Endodermal cell (in vitro differentiated cells): ENCODE results near the gene LHPP. TPM values are rescaled to one million over a fixed set of nuclear protein-coding genes. Genes with fewer than 3 reads are reported as not detected.

ENCODE experiments used
- DNase-seq: peaks from one replicate; pipeline ENCODE4 v3.0.0-alpha.2; 2017
- H3K27ac ChIP-seq: 2 replicates; pipeline ENCODE4 v1.5.1; 2013; ENCODE audit warnings: mild to moderate bottlenecking, low read depth, low read length, moderate library complexity
- H3K27me3 ChIP-seq: 2 replicates; pipeline ENCODE4 v1.6.1; 2013; ENCODE audit warnings: mild to moderate bottlenecking, low read length, moderate library complexity; ENCODE audit not compliant: insufficient read depth, control insufficient read depth, poor library complexity, severe bottlenecking
- H3K36me3 ChIP-seq: 2 replicates; pipeline ENCODE4 v1.7.0; 2013; ENCODE audit warnings: mild to moderate bottlenecking, low read length, moderate library complexity; ENCODE audit not compliant: control insufficient read depth, insufficient read depth
- H3K4me1 ChIP-seq: one replicate; pipeline ENCODE4 v1.7.0; 2013; ENCODE audit warnings: low read length; ENCODE audit not compliant: control insufficient read depth, insufficient read depth
- H3K4me3 ChIP-seq: 2 replicates; pipeline ENCODE4 v1.5.1; 2013; ENCODE audit warnings: mild to moderate bottlenecking, low read length, moderate library complexity
- H3K9ac ChIP-seq: 2 replicates; pipeline ENCODE4 v1.6.1; 2013; ENCODE audit warnings: mild to moderate bottlenecking, low read length, moderate library complexity; ENCODE audit not compliant: poor library complexity, severe bottlenecking; ENCODE audit errors: extremely low read depth
- H3K9me3 ChIP-seq: 2 replicates; pipeline ENCODE4 v1.6.1; 2013; ENCODE audit warnings: mild to moderate bottlenecking, low read length, moderate library complexity; ENCODE audit not compliant: control insufficient read depth
- H3K27ac Mint-ChIP-seq: 2 replicates; pipeline ENCODE4 v1.8.0; 2020; ENCODE audit warnings: mixed read lengths
- H3K27me3 Mint-ChIP-seq: 2 replicates; pipeline ENCODE4 v1.8.0; 2021; ENCODE audit warnings: mild to moderate bottlenecking, mixed read lengths; ENCODE audit not compliant: insufficient read depth
- H3K36me3 Mint-ChIP-seq: 2 replicates; pipeline ENCODE4 v1.8.0; 2020; ENCODE audit warnings: low read depth, mixed read lengths
- H3K4me1 Mint-ChIP-seq: 2 replicates; pipeline ENCODE4 v1.8.0; 2020; ENCODE audit warnings: mixed read lengths
- H3K4me3 Mint-ChIP-seq: 2 replicates; pipeline ENCODE4 v1.8.0; 2020; ENCODE audit warnings: mild to moderate bottlenecking, moderate library complexity, mixed read lengths
- H3K9me3 Mint-ChIP-seq: 2 replicates; pipeline ENCODE4 v1.8.0; 2020; ENCODE audit warnings: mild to moderate bottlenecking, mixed read lengths
- CTCF ChIP-seq: fragments of 200-600 bp; sonication (generic); conservative IDR thresholded peaks from 2 replicates; pipeline ENCODE4 v1.5.0; 2021; ENCODE audit warnings: antibody characterized with exemption, mild to moderate bottlenecking
- WGBS, 2 experiments: methylation state at CpG; one replicate each; pipeline versions ENCODE4 v1.1.5 to v1.1.7; 2013; ENCODE audit warnings: missing lambda C conversion rate in 2 of 2, mixed read lengths in 1 of 2; ENCODE audit not compliant: insufficient coverage in 1 of 2, insufficient read length in 1 of 2; 5-methylcytosine and 5-hydroxymethylcytosine counted together
- total RNA-seq, 2 donors: library from RNA; stranded (reverse); fragmentation: NEBNext Ultra II Directional in 1 of 2; extraction: Animal tissue kit (Norgen Biotek cat#: 25700) in 1 of 2; gene quantifications; 2 replicates in 1 of 2; 3 replicates in 1 of 2; pipeline ENCODE4 v1.2.1, GENCODE V29; 2021

Gene LHPP
- total RNA-seq, 2 donors from 2014 or later: 23.3 to 24.8 TPM

GRCh38 chr10:124564881-124565280, 103.3 kb downstream of the LHPP start:
- no peak overlapping the region for H3K27ac Mint-ChIP-seq
- Histone ChIP-seq H3K36me3 (no peaks in the 10 kb centered on the region), H3K9ac (no peak overlapping the region), H3K9me3 (no peaks in the 10 kb centered on the region), H3K4me1 (peaks cover 6% of the 10 kb centered on the region), H3K27ac (no peak overlapping the region), H3K4me3 (no peak overlapping the region), H3K27me3 (no peaks in the 10 kb centered on the region)
- no peak for TF ChIP-seq CTCF
- no peaks in the 10 kb centered on the region for H3K36me3 Mint-ChIP-seq
- H3K4me1 Mint-ChIP-seq: peaks cover 12% of the 10 kb centered on the region
- WGBS, 2 experiments: 66 to 79% methylated on average over 6 to 9 of the region's 9 CpGs
- H3K27me3 Mint-ChIP-seq: no peaks in the 10 kb centered on the region
- no peaks in the 10 kb centered on the region for H3K9me3 Mint-ChIP-seq
- H3K4me3 Mint-ChIP-seq: no peak overlapping the region
- DNase-seq: no peak

GRCh38 chr10:124565565-124566221, 104.1 kb downstream of the LHPP start:
- H3K27ac ChIP-seq: no peak overlapping the region
- no peak overlapping the region for H3K27ac Mint-ChIP-seq
- DNase-seq: peak; percentile 93

GRCh38 chr10:124566222-124566888, 104.7 kb downstream of the LHPP start:
- WGBS, 2 experiments: 87 to 95% methylated on average over 3 to 9 of the region's 9 CpGs

More at GRCh38 chr10:124565565-124566221, 104.1 kb downstream of the LHPP start:
- Mint-ChIP-seq H3K27me3 (no peaks in the 10 kb centered on the region), H3K9me3 (no peaks in the 10 kb centered on the region), H3K36me3 (no peaks in the 10 kb centered on the region), H3K4me1 (peaks cover 12% of the 10 kb centered on the region), H3K4me3 (no peak overlapping the region)
- H3K27me3 ChIP-seq: no peaks in the 10 kb centered on the region
- TF ChIP-seq CTCF: peak; percentile 90
- peaks cover 6% of the 10 kb centered on the region for H3K4me1 ChIP-seq
- no peak overlapping the region for H3K9ac ChIP-seq
- H3K4me3 ChIP-seq: no peak overlapping the region
- WGBS, 2 experiments: 51 to 56% methylated on average over 16 to 27 of the region's 27 CpGs
- H3K9me3 ChIP-seq: no peaks in the 10 kb centered on the region
- no peaks in the 10 kb centered on the region for H3K36me3 ChIP-seq

More at GRCh38 chr10:124566222-124566888, 104.7 kb downstream of the LHPP start:
- H3K36me3 Mint-ChIP-seq: no peaks in the 10 kb centered on the region
- H3K9me3 Mint-ChIP-seq: no peaks in the 10 kb centered on the region
- TF ChIP-seq CTCF: no peak
- Histone ChIP-seq H3K27me3 (no peaks in the 10 kb centered on the region), H3K9ac (no peak overlapping the region), H3K36me3 (no peaks in the 10 kb centered on the region), H3K9me3 (no peaks in the 10 kb centered on the region), H3K4me3 (no peak overlapping the region), H3K4me1 (peaks cover 6% of the 10 kb centered on the region), H3K27ac (no peak overlapping the region)
- no peak overlapping the region for H3K27ac Mint-ChIP-seq
- no peak overlapping the region for H3K4me3 Mint-ChIP-seq
- H3K4me1 Mint-ChIP-seq: peaks cover 12% of the 10 kb centered on the region
- DNase-seq: no peak
- H3K27me3 Mint-ChIP-seq: no peaks in the 10 kb centered on the region
